GM12873 (cell line): ENCODE data around the gene C7orf25.

Experiments
- TF ChIP-seq, protein P1 (sequence below): IDR thresholded peaks from 2 replicates; pipeline ENCODE4 v1.5.1; 2012; ENCODE audit warnings: low read depth, mild to moderate bottlenecking, moderate library complexity, low read length, control low read depth; ENCODE audit not compliant: insufficient read depth; ENCODE audit errors: missing control alignments

The C7orf25 gene

DNA sequence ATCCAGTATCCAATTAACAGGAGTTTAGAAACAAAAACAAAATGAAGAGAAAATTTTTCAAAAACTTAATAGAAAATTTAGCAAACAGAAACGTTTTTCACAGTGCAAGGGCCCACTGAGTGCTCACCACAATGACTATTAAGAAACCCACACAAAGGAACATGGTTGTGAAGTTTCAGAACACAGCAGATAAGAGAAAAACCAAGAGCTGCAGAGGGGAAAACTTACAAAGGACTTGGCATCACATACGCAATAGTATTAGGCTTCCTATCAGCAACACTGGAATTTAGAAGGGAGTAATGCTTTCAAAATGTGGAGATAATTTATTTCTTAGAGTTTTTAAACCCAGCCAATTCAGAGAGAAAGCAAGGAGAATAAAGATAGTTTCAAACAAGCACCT, 1.7 kb upstream of the C7orf25 start:
- TF ChIP-seq, protein P1, sequence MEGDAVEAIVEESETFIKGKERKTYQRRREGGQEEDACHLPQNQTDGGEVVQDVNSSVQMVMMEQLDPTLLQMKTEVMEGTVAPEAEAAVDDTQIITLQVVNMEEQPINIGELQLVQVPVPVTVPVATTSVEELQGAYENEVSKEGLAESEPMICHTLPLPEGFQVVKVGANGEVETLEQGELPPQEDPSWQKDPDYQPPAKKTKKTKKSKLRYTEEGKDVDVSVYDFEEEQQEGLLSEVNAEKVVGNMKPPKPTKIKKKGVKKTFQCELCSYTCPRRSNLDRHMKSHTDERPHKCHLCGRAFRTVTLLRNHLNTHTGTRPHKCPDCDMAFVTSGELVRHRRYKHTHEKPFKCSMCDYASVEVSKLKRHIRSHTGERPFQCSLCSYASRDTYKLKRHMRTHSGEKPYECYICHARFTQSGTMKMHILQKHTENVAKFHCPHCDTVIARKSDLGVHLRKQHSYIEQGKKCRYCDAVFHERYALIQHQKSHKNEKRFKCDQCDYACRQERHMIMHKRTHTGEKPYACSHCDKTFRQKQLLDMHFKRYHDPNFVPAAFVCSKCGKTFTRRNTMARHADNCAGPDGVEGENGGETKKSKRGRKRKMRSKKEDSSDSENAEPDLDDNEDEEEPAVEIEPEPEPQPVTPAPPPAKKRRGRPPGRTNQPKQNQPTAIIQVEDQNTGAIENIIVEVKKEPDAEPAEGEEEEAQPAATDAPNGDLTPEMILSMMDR: no peak

DNA sequence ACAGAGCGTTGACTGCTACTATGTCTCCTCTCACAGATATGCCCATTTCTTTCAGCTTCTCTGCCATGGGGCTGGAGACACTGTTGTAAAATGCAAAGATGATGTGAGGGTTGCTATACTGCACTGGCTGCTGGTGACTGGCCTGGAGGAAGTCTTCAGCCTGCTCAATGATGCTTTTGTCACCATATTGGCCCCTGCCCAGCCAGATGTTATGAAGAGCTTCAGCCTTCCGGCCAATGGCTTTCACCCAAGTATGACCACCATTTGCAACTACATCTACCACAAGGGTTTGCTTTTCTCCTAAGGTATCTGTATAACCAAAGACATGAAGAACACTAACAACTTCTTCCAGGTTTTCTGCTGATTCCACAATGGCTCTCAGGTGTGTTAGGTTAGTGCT, 1.6 kb downstream of the C7orf25 start:
- TF ChIP-seq, protein P1: no peak

DNA sequence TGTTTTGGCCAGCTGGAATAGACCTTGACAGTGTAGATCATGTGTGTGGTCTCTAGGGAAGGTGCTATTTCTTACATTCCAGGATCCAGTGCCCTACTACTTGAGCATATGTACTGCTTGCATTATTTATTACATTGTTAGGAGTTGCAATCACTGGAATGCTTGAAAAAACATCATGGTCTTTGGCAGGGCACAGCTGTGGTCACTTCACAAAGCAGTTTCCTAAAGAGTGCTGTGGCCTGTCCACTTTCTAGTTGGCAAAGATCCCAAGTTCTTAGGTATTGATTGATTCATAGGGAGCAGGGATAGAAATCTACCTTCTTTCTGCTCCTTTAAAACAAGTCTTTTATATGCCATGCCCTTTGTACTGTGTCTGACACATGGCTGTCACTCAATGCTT, 4.6 kb downstream of the C7orf25 start:
- TF ChIP-seq, protein P1: no peak

DNA sequence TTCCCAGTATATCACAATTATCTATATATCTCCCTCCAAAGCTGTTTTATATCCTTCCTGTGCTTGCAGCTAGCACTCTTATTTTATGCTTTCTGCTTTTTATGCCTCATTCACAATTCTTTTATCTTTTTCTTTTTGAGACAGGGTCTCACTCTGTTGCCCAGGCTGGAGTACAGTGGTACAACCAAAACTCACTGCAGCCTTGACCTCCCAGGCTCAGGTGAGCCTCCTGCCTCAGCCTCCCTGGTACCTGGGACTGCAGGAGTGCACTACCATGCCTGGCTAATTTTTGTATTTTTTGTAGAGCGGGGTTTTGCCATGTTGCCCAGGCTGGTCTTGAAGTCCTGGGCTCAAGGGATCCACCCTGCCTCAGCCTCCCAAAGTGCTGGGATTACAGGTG, 5.7 kb downstream of the C7orf25 start:
- TF ChIP-seq, protein P1: no peak

DNA sequence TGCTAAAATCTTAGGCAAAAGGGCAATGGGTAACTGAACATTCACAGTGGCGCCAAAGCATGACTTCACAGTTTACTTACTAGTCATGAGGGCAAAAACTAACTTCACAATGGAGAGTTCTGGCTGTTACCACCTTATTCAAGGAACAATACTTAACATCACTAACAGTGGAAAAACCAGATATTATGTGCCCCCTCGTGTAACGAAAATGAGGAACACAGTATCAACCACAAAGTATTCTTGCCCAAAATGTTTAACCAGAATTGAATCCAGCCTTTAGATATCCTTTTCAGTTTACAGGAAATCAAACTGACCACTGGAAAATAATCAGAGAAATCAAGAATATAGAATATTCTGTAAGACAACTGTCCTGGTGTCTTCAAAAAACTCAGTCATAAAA, 9.5 kb downstream of the C7orf25 start:
- TF ChIP-seq, protein P1: no peak

DNA sequence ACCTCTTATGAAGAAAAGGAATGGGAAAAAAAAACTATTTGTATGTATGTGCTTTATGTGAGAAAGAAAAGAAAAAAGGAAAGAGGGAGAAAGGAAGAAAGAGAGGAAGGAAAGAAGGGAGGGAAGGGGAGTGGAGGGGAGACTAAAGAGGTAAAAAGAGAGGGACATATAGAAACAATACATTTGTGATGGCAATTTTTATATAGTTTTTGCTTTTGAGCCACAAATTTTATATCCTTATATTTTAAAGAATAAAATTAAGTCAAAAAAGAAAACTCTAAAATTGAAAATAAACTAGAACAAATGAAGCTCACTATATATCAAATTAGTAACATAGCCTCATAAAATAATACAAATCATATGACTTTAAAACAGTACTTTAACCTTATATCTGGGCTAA, 11.0 kb downstream of the C7orf25 start:
- TF ChIP-seq, protein P1: no peak

DNA sequence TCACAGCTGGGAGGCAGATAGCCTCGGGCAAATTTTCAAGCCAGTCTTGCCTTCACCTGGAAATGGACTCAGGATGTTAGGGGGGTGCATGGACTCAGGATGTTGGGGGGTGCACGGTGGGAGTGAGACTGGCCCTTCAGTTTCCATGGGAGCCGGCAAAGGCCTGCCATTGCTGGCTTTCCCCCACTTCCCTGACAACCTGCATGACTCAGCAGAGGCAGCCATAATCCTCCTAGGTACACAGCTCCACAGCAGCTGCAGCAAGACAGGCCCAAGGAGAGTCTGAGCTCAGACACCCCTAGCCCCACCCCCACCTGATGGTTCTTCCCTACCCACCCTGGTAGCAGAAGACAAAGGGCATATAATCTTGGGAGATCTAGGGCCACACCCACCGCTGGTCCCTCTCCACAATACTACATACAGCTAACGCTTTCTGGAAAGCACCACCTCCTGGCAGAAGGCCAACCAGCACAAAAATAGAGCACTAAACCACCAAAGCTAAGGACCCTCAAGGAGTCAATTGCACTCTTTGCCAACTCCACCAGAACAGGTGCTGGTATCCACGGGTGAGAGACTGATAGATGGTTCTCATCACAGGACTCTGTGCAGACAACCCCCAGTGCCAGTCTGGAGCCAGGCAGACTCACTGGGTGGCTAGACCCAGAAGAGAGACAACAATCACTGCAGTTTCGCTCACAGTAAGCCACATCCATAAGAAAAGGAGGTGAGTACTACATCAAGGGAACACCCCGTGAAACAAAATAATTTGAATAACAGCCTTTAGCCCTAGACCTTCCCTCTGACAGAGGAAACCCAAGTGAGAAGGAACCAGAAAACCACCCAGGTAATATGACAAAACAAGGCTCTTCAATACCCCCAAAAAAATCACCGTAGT, 18.3 kb downstream of the C7orf25 start:
- TF ChIP-seq, protein P1: no peak
